ENCODE data around the gene ATP6V1C2. TPM values are rescaled to one million over a fixed set of nuclear protein-coding genes. Genes with fewer than 3 reads are reported as not detected.
"Not testable (repeated sequence)": the region's sequence is repeated elsewhere in the genome, so short reads cannot be mapped to it uniquely, and the experiment has no call there.

ATP6V1C2 gene
- total and polyA plus RNA-seq, 2 experiments from 2014 or later, result 0.14 to 2.1 TPM

GRCh38 chr2:10813163-10814138, 92.0 kb downstream of the ATP6V1C2 start:
- not testable (repeated sequence) for H3F3A ChIP-seq (replicated peaks; ENCODE audit: low read depth); DNase-seq (ENCODE audit: low spot score); H3K27ac Mint-ChIP-seq; H3K27ac ChIP-seq (ENCODE audit: low read depth); H3K9me2 ChIP-seq (ENCODE audit: insufficient read depth); H3K9me3 Mint-ChIP-seq; H3K27me3 ChIP-seq (ENCODE audit: insufficient read depth); H3K36me3 ChIP-seq (ENCODE audit: insufficient read depth); H3K36me3 Mint-ChIP-seq (ENCODE audit: low read depth); ATAC-seq
- Histone ChIP-seq H3K4me2 (peak overlapping the region; percentile 87), H3K4me1 (ENCODE audit: insufficient read depth) (peaks cover 29% of the 10 kb centered on the region), H3K4me3 (peak overlapping the region; percentile 73), H4K20me1 (replicated peaks; ENCODE audit: insufficient read depth) (peaks cover 28% of the 10 kb centered on the region), H3K79me2 (replicated peaks; ENCODE audit: insufficient read depth) (peaks cover 40% of the 10 kb centered on the region), H2AFZ (peak overlapping the region; percentile 92)
- peaks cover 30% of the 10 kb centered on the region for H3K4me1 Mint-ChIP-seq
- H3K27me3 Mint-ChIP-seq (ENCODE audit: insufficient read depth, low read depth, poor library complexity), result peaks cover 13% of the 10 kb centered on the region
- peak overlapping the region; percentile 75 for H3K4me3 Mint-ChIP-seq

- H4K20me1 ChIP-seq (replicated peaks; ENCODE audit: insufficient read depth), result peaks cover 21% of the 10 kb centered on the region
- peaks cover 27% of the 10 kb centered on the region for H3K4me1 Mint-ChIP-seq
- no peak overlapping the region for H3K27ac Mint-ChIP-seq
- peak overlapping the region; percentile 82; the same call in 1 of the 2 replicates for H3K27ac ChIP-seq (ENCODE audit: low read depth)
- peaks cover 22% of the 10 kb centered on the region for H3K4me1 ChIP-seq (ENCODE audit: insufficient read depth)
- no peaks in the 10 kb centered on the region for H3K9me3 Mint-ChIP-seq
- no peaks in the 10 kb centered on the region; the same call in 1 of the 2 replicates for H3K36me3 ChIP-seq (ENCODE audit: insufficient read depth)
- H3K79me2 ChIP-seq (replicated peaks; ENCODE audit: insufficient read depth), result peaks cover 33% of the 10 kb centered on the region
- H3K27me3 ChIP-seq (ENCODE audit: insufficient read depth), result no peaks in the 10 kb centered on the region
- H3K9me2 ChIP-seq (ENCODE audit: insufficient read depth), result no peaks in the 10 kb centered on the region
- DNase-seq (ENCODE audit: low spot score) (peak; percentile 38), ATAC-seq (peak; percentile 5; the same call in 2 of the 3 replicates)
- peaks cover 3% of the 10 kb centered on the region; the same call in 1 of the 3 replicates for H3K36me3 Mint-ChIP-seq (ENCODE audit: low read depth)
- H3K27me3 Mint-ChIP-seq (ENCODE audit: insufficient read depth, low read depth, poor library complexity), result peaks cover 13% of the 10 kb centered on the region
- H3K4me3 ChIP-seq, result no peak overlapping the region
- H3K4me2 ChIP-seq, result peak overlapping the region; percentile 69
- H2AFZ ChIP-seq, result peak overlapping the region; percentile 92
- peak overlapping the region; percentile 43; the same call in 2 of the 3 replicates for H3K4me3 Mint-ChIP-seq
- peaks cover 10% of the 10 kb centered on the region; the same call in 1 of the 2 replicates for H3F3A ChIP-seq (replicated peaks; ENCODE audit: low read depth)
- TF ChIP-seq STAT1 (IDR thresholded peaks at IDR 0.05; ENCODE audit: unreplicated experiment) (no peak), CTCF (conservative IDR thresholded peaks at IDR 0.05; ENCODE audit: low read depth in 2 of 2) (no peak), REST (IDR thresholded peaks at IDR 0.05; ENCODE audit: unreplicated experiment) (no peak), EZH2 (IDR thresholded peaks at IDR 0.05; ENCODE audit: low read depth, unreplicated experiment) (no peak), EZH2phosphoT487 (IDR thresholded peaks at IDR 0.05; ENCODE audit: unreplicated experiment) (no peak), ZNF462 (CRISPR knock-in tag; IDR thresholded peaks at IDR 0.05) (no peak), POLR2AphosphoS5 (IDR thresholded peaks at IDR 0.05; ENCODE audit: low read depth) (no peak)
Observed at GRCh38 chr2:10814142-10814541, 92.7 kb downstream of the ATP6V1C2 start.
